Endothelial cell of umbilical vein (primary cell): Measurements from ENCODE around the gene NLRC3. TPM values are rescaled to one million over a fixed set of nuclear protein-coding genes. Genes with fewer than 3 reads are reported as not detected.

Source experiments
- BruUV-seq: library from RNA; stranded (reverse); fragments of 400-500 nt; replicated peaks from 2 replicates; lab custom pipeline; 2021; lab: Mats Ljungman, UMichigan
- CTCF ChIA-PET: fragments of 300-600, 350-600 bp; sonication (Branson Sonifier 250); formaldehyde crosslinking; loops from one replicate; lab custom pipeline; 2021; ENCODE audit warnings: antibody characterized with exemption, inconsistent platforms; lab: Charles Lee
- POLR2A ChIA-PET: fragments of 300-600, 350-600 bp; sonication (Branson Sonifier 250); formaldehyde crosslinking; loops from one replicate; lab custom pipeline; 2021; ENCODE audit warnings: antibody characterized with exemption, inconsistent platforms; lab: Charles Lee
- DNase-seq: peaks from one replicate; pipeline ENCODE4 v3.0.0-alpha.2; 2011; ENCODE audit warnings: low read depth, low spot score
- FAIRE-seq: peaks from 2 replicates; lab custom pipeline; 2011; peaks lifted over from hg19 to GRCh38; lab: Jason Lieb, UNC
- H2AFZ ChIP-seq: 2 replicates; pipeline ENCODE4 v1.6.0; 2012; ENCODE audit warnings: low read depth, low read length, control low read depth, inconsistent platforms
- H3K27ac ChIP-seq: 2 replicates; pipeline ENCODE4 v1.5.1; 2011; ENCODE audit warnings: low read depth, mild to moderate bottlenecking, control low read depth, low read length, moderate library complexity; ENCODE audit not compliant: insufficient read depth
- H3K27me3 ChIP-seq, 2 experiments: 2 replicates each; pipeline versions ENCODE4 v1.6.0 to v1.6.1; 2011; ENCODE audit warnings: low read length in 2 of 2, mixed read lengths in 1 of 2; ENCODE audit not compliant: control insufficient read depth in 2 of 2, insufficient read depth in 2 of 2
- H3K36me3 ChIP-seq, 2 experiments: 2 replicates in 1 of 2; 3 replicates in 1 of 2; pipeline ENCODE4 v1.5.1; 2011; ENCODE audit warnings: low read length in 2 of 2, mild to moderate bottlenecking in 1 of 2, moderate library complexity in 1 of 2; ENCODE audit not compliant: control insufficient read depth in 2 of 2, insufficient read depth in 2 of 2; ENCODE audit errors: extremely low read depth in 1 of 2
- H3K4me1 ChIP-seq: 3 replicates; pipeline ENCODE4 v1.5.1; 2011; ENCODE audit warnings: mild to moderate bottlenecking, low read length; ENCODE audit not compliant: control insufficient read depth, insufficient read depth; ENCODE audit errors: extremely low read depth
- H3K4me2 ChIP-seq: 2 replicates; pipeline ENCODE4 v1.6.1; 2011; ENCODE audit warnings: low read length, control low read depth, mixed read lengths; ENCODE audit not compliant: insufficient read depth
- H3K4me3 ChIP-seq, 3 experiments: fragments of 200-600 bp in 1 of 3; sonication (generic), shearing (Covaris generic) in 1 of 3; replicated peaks in 1 of 3; 2 replicates each; pipeline ENCODE4 v1.5.1; 2011 to 2016; ENCODE audit warnings: control low read depth in 3 of 3, low read length in 3 of 3, mild to moderate bottlenecking in 2 of 3, inconsistent platforms in 1 of 3, low read depth in 1 of 3, moderate library complexity in 1 of 3; ENCODE audit not compliant: insufficient read depth in 1 of 3
- H3K79me2 ChIP-seq: 2 replicates; pipeline ENCODE4 v1.6.0; 2012; ENCODE audit warnings: low read length, inconsistent platforms; ENCODE audit not compliant: control insufficient read depth, insufficient read depth
- H3K9ac ChIP-seq: replicated peaks from 2 replicates; pipeline ENCODE3; 2011; ENCODE audit warnings: low read length, control low read depth; ENCODE audit not compliant: insufficient read depth; ENCODE audit errors: extremely low read depth
- H3K9me1 ChIP-seq: replicated peaks from 3 replicates; pipeline ENCODE4 v1.6.0; 2011; ENCODE audit warnings: mild to moderate bottlenecking, low read length; ENCODE audit not compliant: control insufficient read depth, insufficient read depth; ENCODE audit errors: extremely low read depth
- H3K9me3 ChIP-seq: replicated peaks from 2 replicates; pipeline ENCODE4 v1.5.1; 2012; ENCODE audit warnings: low read length, inconsistent platforms; ENCODE audit not compliant: control insufficient read depth, insufficient read depth
- H4K20me1 ChIP-seq: replicated peaks from 2 replicates; pipeline ENCODE3; 2011; ENCODE audit warnings: mild to moderate bottlenecking, low read length; ENCODE audit not compliant: control insufficient read depth, insufficient read depth; ENCODE audit errors: extremely low read depth
- CTCF ChIP-seq, 2 donors: IDR thresholded peaks; 1 replicate in 1 of 2; 2 replicates in 1 of 2; pipeline ENCODE4 v1.5.1; 2011; ENCODE audit warnings: low read length in 2 of 2, mild to moderate bottlenecking in 2 of 2, moderate library complexity in 2 of 2, control low read depth in 1 of 2, inconsistent platforms in 1 of 2, low read depth in 1 of 2; ENCODE audit not compliant: insufficient read depth in 1 of 2; ENCODE audit errors: extremely low read depth in 1 of 2
- EZH2 ChIP-seq: IDR thresholded peaks from 2 replicates; pipeline ENCODE4 v1.6.1; 2012; ENCODE audit warnings: borderline replicate concordance, low read depth, mild to moderate bottlenecking, moderate library complexity, low read length, inconsistent platforms; ENCODE audit not compliant: severe bottlenecking
- GATA2 ChIP-seq: IDR thresholded peaks from 2 replicates; pipeline ENCODE4 v1.7.0; 2011; ENCODE audit warnings: low read depth, mild to moderate bottlenecking, moderate library complexity, mixed read lengths, low read length; ENCODE audit not compliant: insufficient read length, insufficient read depth
- JUN ChIP-seq: IDR thresholded peaks from 2 replicates; pipeline ENCODE4 v1.6.1; 2011; ENCODE audit warnings: borderline replicate concordance, low read depth; ENCODE audit not compliant: insufficient read length, insufficient read depth
- MAX ChIP-seq: IDR thresholded peaks from 2 replicates; pipeline ENCODE4 v1.6.1; 2011; ENCODE audit not compliant: insufficient read depth, insufficient read length
- MYC ChIP-seq: IDR thresholded peaks from one replicate; pipeline ENCODE4 v1.6.1; 2011; ENCODE audit warnings: mild to moderate bottlenecking, low read depth, low read length
- POLR2AphosphoS5 ChIP-seq: IDR thresholded peaks from 2 replicates; pipeline ENCODE4 v1.6.1; 2012; ENCODE audit warnings: low read depth, mild to moderate bottlenecking, control low read depth, low read length, moderate library complexity; ENCODE audit not compliant: insufficient read depth
- dilution Hi-C: fragments of 300-500 bp; cut with MboI; formaldehyde crosslinking; loops from one replicate; pipeline ENCODE4 v1.15.0; 2019; ENCODE audit warnings: low sequenced_read_pairs; ENCODE audit not compliant: extremely low pct_ligation_motif_present
- intact Hi-C: fragments of 100-400 bp; cut with micrococcal nuclease; formaldehyde crosslinking; loops from one replicate; pipeline ENCODE4 v1.10.0; 2022
- polyA plus RNA-seq, 4 experiments: library from polyadenylated mRNA; depleted of rRNA in 3 of 4; stranded (reverse) in 3 of 4; unstranded in 1 of 4; fragments of >200 nt; gene quantifications; 2 replicates each; pipeline versions ENCODE4 v1.2.1 to v1.2.3, GENCODE V29; 2011 to 2012; ENCODE audit warnings: missing spikeins in 1 of 4
- total RNA-seq: library from RNA; stranded (reverse); gene quantifications from 2 replicates; pipeline ENCODE4 v1.2.3, GENCODE V29; 2021

NLRC3 gene
- total and polyA plus RNA-seq, 2 donors (not counting 3 experiments of a cell fraction or from before 2014, with no cell fraction given), result 0.84 to 3.4 TPM

- H3K79me2 ChIP-seq, result no peaks in the 10 kb centered on the region
- ChIA-PET POLR2A (no interaction called here), CTCF (no interaction called here)
- dilution Hi-C loops (no loop called here), intact Hi-C loops (no loop called here)
- H2AFZ ChIP-seq, result no peak overlapping the region
- peaks cover 3% of the 10 kb centered on the region for H3K9me3 ChIP-seq
- no peaks in the 10 kb centered on the region for H3K36me3 ChIP-seq
- H4K20me1 ChIP-seq, result no peaks in the 10 kb centered on the region
- H3K9ac ChIP-seq, result no peak overlapping the region
- DNase-seq (no peak), FAIRE-seq (no peak)
- H3K4me3 ChIP-seq, result no peak overlapping the region
- no peak overlapping the region for H3K27ac ChIP-seq
- TF ChIP-seq CTCF (IDR thresholded peaks at IDR 0.05; ENCODE audit: extremely low read depth in 1 of 2, insufficient read depth in 1 of 2, low read depth in 1 of 2, low read length in 2 of 2), result no peak
- no peak for TF ChIP-seq POLR2AphosphoS5
- TF ChIP-seq MAX, result no peak
- TF ChIP-seq GATA2, result no peak
- no peak for TF ChIP-seq EZH2
- no peak for TF ChIP-seq MYC
- no peak for TF ChIP-seq JUN
- H3K4me2 ChIP-seq, result no peak overlapping the region
- H3K4me1 ChIP-seq, result peaks cover 10% of the 10 kb centered on the region
- no TSS peak for BruUV-seq
- H3K9me1 ChIP-seq, result no peaks in the 10 kb centered on the region
- H3K27me3 ChIP-seq, result no peaks in the 10 kb centered on the region
These were observed 3.9 kb downstream of the NLRC3 start for GRCh38 chr16:3573146-3573815.
